GM23338 (cell line): Measurements from ENCODE around the gene MTMR1. TPM values are rescaled to one million over a fixed set of nuclear protein-coding genes. Genes with fewer than 3 reads are reported as not detected.

ENCODE experiments used
- ATAC-seq: fragments of 200-7000 bp; cut with Tn5 transposase; 3 replicates; pipeline ENCODE4 v1.9.1; 2020
- DNase-seq: peaks from one replicate; pipeline ENCODE4 v3.0.0-alpha.2; 2015; ENCODE audit warnings: low spot score
- H2AFZ ChIP-seq: fragments of 200-600 bp; sonication (generic); 2 replicates; pipeline ENCODE4 v1.8.0; 2016; ENCODE audit warnings: antibody characterized with exemption, mild to moderate bottlenecking, moderate library complexity
- H3F3A ChIP-seq: fragments of 200-600 bp; sonication (generic); replicated peaks from 2 replicates; pipeline ENCODE4 v1.8.0; 2017; ENCODE audit warnings: antibody characterized with exemption, mixed run types, low read depth
- H3K27ac ChIP-seq: fragments of 200-600 bp; sonication (generic); 2 replicates; pipeline ENCODE4 v1.6.1; 2016; ENCODE audit warnings: low read depth
- H3K27me3 ChIP-seq: fragments of 200-600 bp; sonication (generic); 2 replicates; pipeline ENCODE4 v1.8.0; 2016; ENCODE audit warnings: mild to moderate bottlenecking, mixed run types, moderate library complexity; ENCODE audit not compliant: insufficient read depth
- H3K36me3 ChIP-seq: fragments of 200-600 bp; sonication (generic); 2 replicates; pipeline ENCODE4 v1.8.0; 2016; ENCODE audit warnings: mild to moderate bottlenecking; ENCODE audit not compliant: insufficient read depth
- H3K4me1 ChIP-seq: fragments of 200-600 bp; sonication (generic); 2 replicates; pipeline ENCODE4 v1.8.0; 2016; ENCODE audit warnings: mild to moderate bottlenecking, moderate library complexity; ENCODE audit not compliant: insufficient read depth
- H3K4me2 ChIP-seq: fragments of 200-600 bp; sonication (generic); 2 replicates; pipeline ENCODE4 v1.7.1; 2017; ENCODE audit warnings: mixed run types
- H3K4me3 ChIP-seq: fragments of 200-600 bp; sonication (generic); 2 replicates; pipeline ENCODE4 v1.6.1; 2016; ENCODE audit warnings: mixed run types
- H3K79me2 ChIP-seq: fragments of 200-600 bp; sonication (generic); replicated peaks from 2 replicates; pipeline ENCODE4 v1.8.0; 2017; ENCODE audit warnings: mild to moderate bottlenecking; ENCODE audit not compliant: insufficient read depth
- H3K9me2 ChIP-seq: fragments of 200-600 bp; sonication (generic); 2 replicates; pipeline ENCODE4 v1.8.0; 2017; ENCODE audit not compliant: insufficient read depth
- H4K20me1 ChIP-seq: fragments of 200-600 bp; sonication (generic); replicated peaks from 2 replicates; pipeline ENCODE4 v1.8.0; 2017; ENCODE audit warnings: mild to moderate bottlenecking; ENCODE audit not compliant: insufficient read depth
- H3K27ac Mint-ChIP-seq: 2 replicates; pipeline ENCODE4 v1.8.0; 2020; ENCODE audit warnings: inconsistent platforms, mild to moderate bottlenecking, moderate library complexity, mixed read lengths
- H3K27me3 Mint-ChIP-seq: 3 replicates; pipeline ENCODE4 v1.8.0; 2022; ENCODE audit warnings: low read depth, mild to moderate bottlenecking, moderate library complexity, mixed read lengths, inconsistent platforms; ENCODE audit not compliant: insufficient read depth, poor library complexity
- H3K36me3 Mint-ChIP-seq: 3 replicates; pipeline ENCODE4 v1.8.0; 2021; ENCODE audit warnings: low read depth, mild to moderate bottlenecking, inconsistent platforms, moderate library complexity, mixed read lengths
- H3K4me1 Mint-ChIP-seq: 3 replicates; pipeline ENCODE4 v1.8.0; 2020; ENCODE audit warnings: mild to moderate bottlenecking, inconsistent platforms, mixed read lengths
- H3K4me3 Mint-ChIP-seq: 3 replicates; pipeline ENCODE4 v1.8.0; 2021; ENCODE audit warnings: moderate library complexity, mild to moderate bottlenecking, inconsistent platforms, mixed read lengths
- H3K9me3 Mint-ChIP-seq: 3 replicates; pipeline ENCODE4 v1.8.0; 2020; ENCODE audit warnings: moderate library complexity, mild to moderate bottlenecking, inconsistent platforms, mixed read lengths
- EZH2phosphoT487 ChIP-seq: fragments of 200-600 bp; sonication (generic); IDR thresholded peaks from one replicate; pipeline ENCODE4 v1.8.1; 2018; ENCODE audit warnings: antibody characterized with exemption; ENCODE audit not compliant: unreplicated experiment
- ZNF331 ChIP-seq: fragments of 250-450 bp; sonication (Bioruptor Pico); IDR thresholded peaks from 2 replicates; pipeline ENCODE4 v1.5.0; 2020; ENCODE audit warnings: low read depth, mild to moderate bottlenecking, moderate library complexity
- polyA plus RNA-seq: library from polyadenylated mRNA; unstranded; fragments of >200 nt; fragmentation: Nextera tagmentation; extraction: Ambion mirVana; gene quantifications from 2 replicates; pipeline ENCODE4 v1.2.1, GENCODE V29; 2016
- total RNA-seq: library from RNA; depleted of rRNA; stranded (reverse); fragments of >200 nt; shearing (Covaris generic); gene quantifications from 2 replicates; pipeline ENCODE4 v1.2.3, GENCODE V29; 2014
- TF ChIP-seq, protein P1 (sequence below): fragments of 250-450 bp; sonication (Bioruptor Pico); IDR thresholded peaks from 2 replicates; pipeline ENCODE4 v1.5.0; 2020; ENCODE audit warnings: mild to moderate bottlenecking, moderate library complexity
- TF ChIP-seq, protein P2 (sequence below), 2 experiments: fragments of 200-600 bp in 1 of 2; sonication (generic) in 1 of 2; conservative IDR thresholded peaks; 2 replicates each; pipeline versions ENCODE4 v1.5.1 to v1.6.1; 2016 to 2017; ENCODE audit warnings: antibody characterized with exemption in 2 of 2, low read depth in 2 of 2, mild to moderate bottlenecking in 2 of 2, moderate library complexity in 1 of 2
- TF ChIP-seq, protein P3 (sequence below): IDR thresholded peaks from one replicate; pipeline ENCODE4 v1.6.1; 2018; ENCODE audit warnings: antibody characterized with exemption; ENCODE audit not compliant: unreplicated experiment

Gene MTMR1
- total and polyA plus RNA-seq, 2 experiments from 2014 or later = 4.5 to 19.1 TPM

DNA sequence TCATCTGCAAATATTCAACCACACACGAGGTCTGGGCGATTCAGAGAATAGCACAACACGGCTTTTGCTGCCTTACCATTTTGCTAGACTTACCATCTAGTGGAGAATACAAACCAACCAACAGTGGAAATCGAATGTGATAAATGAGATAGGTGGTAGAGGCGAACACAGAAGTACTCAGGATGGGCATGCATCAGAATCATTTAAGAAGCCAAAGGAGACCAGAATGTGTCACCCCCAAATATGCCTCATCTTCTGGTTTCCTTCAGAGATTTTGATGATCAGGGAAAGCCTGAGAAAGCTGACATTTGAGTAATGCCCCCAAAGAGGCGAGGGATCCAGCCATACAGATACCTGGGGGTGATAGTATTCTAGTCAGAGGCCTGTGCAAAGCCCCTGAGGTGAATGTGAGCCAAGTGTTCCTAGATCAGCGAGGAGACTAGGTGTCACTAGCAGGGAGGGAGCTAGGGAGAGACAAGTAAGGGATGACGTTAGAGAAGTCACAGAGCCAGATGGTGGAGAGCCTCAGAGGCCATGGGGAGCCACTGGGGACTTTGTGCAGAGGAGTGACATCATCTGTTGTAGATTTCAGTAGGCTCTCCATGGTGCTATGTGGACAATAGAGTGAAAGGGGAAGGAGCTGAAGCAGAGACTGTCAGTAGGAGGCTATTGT, 1.7 kb downstream of the MTMR1 start:
- Mint-ChIP-seq H3K4me3 (no peak overlapping the region; the same call in 2 of the 3 replicates), H3K4me1 (peaks cover 20% of the 10 kb centered on the region), H3K27me3 (peaks cover 3% of the 10 kb centered on the region), H3K9me3 (no peaks in the 10 kb centered on the region; the same call in 2 of the 3 replicates), H3K36me3 (no peaks in the 10 kb centered on the region), H3K27ac (no peak overlapping the region)
- no peak for ATAC-seq
- no peaks in the 10 kb centered on the region for H3K9me2 ChIP-seq
- H4K20me1 ChIP-seq = no peaks in the 10 kb centered on the region
- H3K27me3 ChIP-seq = no peaks in the 10 kb centered on the region
- no peaks in the 10 kb centered on the region for H3F3A ChIP-seq
- H3K36me3 ChIP-seq = no peaks in the 10 kb centered on the region
- no peak for DNase-seq
- H3K27ac ChIP-seq = no peak overlapping the region
- peak overlapping the region; percentile 86; the same call in 1 of the 2 replicates for H3K4me2 ChIP-seq
- H3K79me2 ChIP-seq = peaks cover 11% of the 10 kb centered on the region; the same call in 1 of the 2 replicates
- TF ChIP-seq, protein P1, sequence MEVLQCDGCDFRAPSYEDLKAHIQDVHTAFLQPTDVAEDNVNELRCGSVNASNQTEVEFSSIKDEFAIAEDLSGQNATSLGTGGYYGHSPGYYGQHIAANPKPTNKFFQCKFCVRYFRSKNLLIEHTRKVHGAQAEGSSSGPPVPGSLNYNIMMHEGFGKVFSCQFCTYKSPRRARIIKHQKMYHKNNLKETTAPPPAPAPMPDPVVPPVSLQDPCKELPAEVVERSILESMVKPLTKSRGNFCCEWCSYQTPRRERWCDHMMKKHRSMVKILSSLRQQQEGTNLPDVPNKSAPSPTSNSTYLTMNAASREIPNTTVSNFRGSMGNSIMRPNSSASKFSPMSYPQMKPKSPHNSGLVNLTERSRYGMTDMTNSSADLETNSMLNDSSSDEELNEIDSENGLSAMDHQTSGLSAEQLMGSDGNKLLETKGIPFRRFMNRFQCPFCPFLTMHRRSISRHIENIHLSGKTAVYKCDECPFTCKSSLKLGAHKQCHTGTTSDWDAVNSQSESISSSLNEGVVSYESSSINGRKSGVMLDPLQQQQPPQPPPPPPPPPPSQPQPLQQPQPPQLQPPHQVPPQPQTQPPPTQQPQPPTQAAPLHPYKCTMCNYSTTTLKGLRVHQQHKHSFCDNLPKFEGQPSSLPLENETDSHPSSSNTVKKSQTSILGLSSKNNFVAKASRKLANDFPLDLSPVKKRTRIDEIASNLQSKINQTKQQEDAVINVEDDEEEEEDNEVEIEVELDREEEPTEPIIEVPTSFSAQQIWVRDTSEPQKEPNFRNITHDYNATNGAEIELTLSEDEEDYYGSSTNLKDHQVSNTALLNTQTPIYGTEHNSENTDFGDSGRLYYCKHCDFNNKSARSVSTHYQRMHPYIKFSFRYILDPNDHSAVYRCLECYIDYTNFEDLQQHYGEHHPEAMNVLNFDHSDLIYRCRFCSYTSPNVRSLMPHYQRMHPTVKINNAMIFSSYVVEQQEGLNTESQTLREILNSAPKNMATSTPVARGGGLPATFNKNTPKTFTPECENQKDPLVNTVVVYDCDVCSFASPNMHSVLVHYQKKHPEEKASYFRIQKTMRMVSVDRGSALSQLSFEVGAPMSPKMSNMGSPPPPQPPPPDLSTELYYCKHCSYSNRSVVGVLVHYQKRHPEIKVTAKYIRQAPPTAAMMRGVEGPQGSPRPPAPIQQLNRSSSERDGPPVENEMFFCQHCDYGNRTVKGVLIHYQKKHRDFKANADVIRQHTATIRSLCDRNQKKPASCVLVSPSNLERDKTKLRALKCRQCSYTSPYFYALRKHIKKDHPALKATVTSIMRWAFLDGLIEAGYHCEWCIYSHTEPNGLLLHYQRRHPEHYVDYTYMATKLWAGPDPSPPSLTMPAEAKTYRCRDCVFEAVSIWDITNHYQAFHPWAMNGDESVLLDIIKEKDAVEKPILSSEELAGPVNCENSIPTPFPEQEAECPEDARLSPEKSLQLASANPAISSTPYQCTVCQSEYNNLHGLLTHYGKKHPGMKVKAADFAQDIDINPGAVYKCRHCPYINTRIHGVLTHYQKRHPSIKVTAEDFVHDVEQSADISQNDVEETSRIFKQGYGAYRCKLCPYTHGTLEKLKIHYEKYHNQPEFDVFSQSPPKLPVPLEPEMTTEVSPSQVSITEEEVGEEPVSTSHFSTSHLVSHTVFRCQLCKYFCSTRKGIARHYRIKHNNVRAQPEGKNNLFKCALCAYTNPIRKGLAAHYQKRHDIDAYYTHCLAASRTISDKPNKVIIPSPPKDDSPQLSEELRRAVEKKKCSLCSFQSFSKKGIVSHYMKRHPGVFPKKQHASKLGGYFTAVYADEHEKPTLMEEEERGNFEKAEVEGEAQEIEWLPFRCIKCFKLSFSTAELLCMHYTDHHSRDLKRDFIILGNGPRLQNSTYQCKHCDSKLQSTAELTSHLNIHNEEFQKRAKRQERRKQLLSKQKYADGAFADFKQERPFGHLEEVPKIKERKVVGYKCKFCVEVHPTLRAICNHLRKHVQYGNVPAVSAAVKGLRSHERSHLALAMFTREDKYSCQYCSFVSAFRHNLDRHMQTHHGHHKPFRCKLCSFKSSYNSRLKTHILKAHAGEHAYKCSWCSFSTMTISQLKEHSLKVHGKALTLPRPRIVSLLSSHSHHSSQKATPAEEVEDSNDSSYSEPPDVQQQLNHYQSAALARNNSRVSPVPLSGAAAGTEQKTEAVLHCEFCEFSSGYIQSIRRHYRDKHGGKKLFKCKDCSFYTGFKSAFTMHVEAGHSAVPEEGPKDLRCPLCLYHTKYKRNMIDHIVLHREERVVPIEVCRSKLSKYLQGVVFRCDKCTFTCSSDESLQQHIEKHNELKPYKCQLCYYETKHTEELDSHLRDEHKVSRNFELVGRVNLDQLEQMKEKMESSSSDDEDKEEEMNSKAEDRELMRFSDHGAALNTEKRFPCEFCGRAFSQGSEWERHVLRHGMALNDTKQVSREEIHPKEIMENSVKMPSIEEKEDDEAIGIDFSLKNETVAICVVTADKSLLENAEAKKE (CRISPR knock-in tag) = no peak
- TF ChIP-seq, protein P2, sequence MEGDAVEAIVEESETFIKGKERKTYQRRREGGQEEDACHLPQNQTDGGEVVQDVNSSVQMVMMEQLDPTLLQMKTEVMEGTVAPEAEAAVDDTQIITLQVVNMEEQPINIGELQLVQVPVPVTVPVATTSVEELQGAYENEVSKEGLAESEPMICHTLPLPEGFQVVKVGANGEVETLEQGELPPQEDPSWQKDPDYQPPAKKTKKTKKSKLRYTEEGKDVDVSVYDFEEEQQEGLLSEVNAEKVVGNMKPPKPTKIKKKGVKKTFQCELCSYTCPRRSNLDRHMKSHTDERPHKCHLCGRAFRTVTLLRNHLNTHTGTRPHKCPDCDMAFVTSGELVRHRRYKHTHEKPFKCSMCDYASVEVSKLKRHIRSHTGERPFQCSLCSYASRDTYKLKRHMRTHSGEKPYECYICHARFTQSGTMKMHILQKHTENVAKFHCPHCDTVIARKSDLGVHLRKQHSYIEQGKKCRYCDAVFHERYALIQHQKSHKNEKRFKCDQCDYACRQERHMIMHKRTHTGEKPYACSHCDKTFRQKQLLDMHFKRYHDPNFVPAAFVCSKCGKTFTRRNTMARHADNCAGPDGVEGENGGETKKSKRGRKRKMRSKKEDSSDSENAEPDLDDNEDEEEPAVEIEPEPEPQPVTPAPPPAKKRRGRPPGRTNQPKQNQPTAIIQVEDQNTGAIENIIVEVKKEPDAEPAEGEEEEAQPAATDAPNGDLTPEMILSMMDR (conservative IDR thresholded peaks at IDR 0.05; ENCODE audit: low read depth in 2 of 2) = no peak
- TF ChIP-seq, protein P3, sequence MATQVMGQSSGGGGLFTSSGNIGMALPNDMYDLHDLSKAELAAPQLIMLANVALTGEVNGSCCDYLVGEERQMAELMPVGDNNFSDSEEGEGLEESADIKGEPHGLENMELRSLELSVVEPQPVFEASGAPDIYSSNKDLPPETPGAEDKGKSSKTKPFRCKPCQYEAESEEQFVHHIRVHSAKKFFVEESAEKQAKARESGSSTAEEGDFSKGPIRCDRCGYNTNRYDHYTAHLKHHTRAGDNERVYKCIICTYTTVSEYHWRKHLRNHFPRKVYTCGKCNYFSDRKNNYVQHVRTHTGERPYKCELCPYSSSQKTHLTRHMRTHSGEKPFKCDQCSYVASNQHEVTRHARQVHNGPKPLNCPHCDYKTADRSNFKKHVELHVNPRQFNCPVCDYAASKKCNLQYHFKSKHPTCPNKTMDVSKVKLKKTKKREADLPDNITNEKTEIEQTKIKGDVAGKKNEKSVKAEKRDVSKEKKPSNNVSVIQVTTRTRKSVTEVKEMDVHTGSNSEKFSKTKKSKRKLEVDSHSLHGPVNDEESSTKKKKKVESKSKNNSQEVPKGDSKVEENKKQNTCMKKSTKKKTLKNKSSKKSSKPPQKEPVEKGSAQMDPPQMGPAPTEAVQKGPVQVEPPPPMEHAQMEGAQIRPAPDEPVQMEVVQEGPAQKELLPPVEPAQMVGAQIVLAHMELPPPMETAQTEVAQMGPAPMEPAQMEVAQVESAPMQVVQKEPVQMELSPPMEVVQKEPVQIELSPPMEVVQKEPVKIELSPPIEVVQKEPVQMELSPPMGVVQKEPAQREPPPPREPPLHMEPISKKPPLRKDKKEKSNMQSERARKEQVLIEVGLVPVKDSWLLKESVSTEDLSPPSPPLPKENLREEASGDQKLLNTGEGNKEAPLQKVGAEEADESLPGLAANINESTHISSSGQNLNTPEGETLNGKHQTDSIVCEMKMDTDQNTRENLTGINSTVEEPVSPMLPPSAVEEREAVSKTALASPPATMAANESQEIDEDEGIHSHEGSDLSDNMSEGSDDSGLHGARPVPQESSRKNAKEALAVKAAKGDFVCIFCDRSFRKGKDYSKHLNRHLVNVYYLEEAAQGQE = no peak
- TF ChIP-seq EZH2phosphoT487 = no peak
- no peak for TF ChIP-seq ZNF331 (CRISPR knock-in tag)
- no peak overlapping the region for H3K4me3 ChIP-seq
- H3K4me1 ChIP-seq = peaks cover 14% of the 10 kb centered on the region
- H2AFZ ChIP-seq = no peak overlapping the region
